ENCODE results near the gene ISCA2.

GRCh38 chr14:74500417-74501134, 7.0 kb downstream of the ISCA2 start:
- TF ChIP-seq CTCF (conservative IDR thresholded peaks at IDR 0.05; ENCODE audit: low read depth in 2 of 2) (peak in 1 of 2 experiments; percentile 41; a peak in 2 of 4 replicates), ZNF114 (CRISPR knock-in tag; IDR thresholded peaks at IDR 0.05) (no peak), EZH2phosphoT487 (IDR thresholded peaks at IDR 0.05; ENCODE audit: unreplicated experiment) (no peak), POLR2AphosphoS5 (IDR thresholded peaks at IDR 0.05; ENCODE audit: low read depth) (no peak), CREB1 (CRISPR knock-in tag; IDR thresholded peaks at IDR 0.05; ENCODE audit: low read depth) (no peak)
